ENCODE data around the gene COL2A1.

Gene COL2A1

DNA sequence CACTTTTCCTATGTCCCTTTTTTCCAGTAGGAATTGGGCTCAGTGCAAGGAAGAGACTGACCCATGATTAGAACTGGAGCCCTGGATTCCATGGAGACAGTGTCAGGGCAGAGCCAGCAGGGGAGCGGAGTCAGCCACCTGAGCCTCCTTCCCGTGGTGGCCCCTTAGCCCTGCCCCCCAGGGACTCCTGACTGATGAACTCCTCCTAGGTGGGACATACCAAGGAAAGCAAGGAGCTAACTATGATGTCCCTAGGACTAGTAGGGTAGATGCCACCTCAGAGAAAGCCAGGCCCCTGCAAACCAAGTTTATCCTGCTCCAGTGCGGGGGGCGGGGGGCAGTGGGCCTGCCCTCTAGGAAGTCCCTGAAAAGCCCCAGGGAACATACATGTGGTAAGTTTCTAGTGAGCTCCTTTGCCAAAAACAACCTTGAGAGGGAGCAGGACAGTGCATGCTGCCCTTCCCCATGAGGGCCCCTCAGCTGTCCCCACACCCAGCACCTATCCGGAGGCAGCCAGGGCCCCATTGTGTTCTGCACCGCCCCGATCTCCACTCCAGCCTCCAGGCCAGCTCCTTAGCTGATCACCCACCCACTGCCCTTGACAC lies 6.2 kb upstream of the COL2A1 start:
- DNase-seq: no peak

DNA sequence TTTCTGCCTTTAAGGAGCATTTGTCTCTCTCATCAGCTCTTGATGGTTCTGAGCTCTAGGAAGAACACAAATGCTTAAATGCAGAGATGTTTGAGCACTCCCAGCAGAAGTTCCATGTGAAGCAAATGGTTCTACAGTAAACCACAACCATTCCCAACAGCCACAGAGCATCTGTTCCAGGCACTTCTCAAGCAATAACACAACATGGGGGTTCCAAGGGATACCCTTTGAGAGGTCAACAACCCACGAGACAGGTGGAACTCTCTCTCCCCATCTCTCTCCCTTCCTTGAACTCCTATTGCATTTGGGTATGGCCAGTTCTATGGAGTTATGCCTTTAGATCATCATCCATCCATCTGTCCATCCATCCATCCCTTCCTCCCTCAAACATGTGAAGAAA lies 5.2 kb upstream of the COL2A1 start:
- no peak for DNase-seq

DNA sequence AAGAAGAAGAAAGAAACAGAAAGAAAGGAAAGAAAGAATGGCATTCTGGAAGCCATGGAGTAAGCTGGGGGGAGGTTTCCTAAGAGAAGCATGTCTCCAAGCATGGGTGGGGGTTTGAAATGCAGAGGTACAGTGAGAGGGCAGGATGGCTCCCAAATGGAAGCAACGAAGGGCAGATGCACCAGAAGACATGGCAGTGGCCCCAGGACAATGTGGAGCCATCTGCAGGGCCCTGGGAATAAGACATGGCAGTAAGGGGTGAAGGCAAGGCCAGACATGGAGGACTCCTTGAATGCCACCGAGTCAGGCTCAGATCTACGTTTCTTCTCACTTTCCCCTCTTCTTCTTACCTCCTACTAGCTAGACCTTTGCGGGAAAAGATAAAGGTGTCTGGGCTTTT lies 4.7 kb upstream of the COL2A1 start:
- DNase-seq: no peak

DNA sequence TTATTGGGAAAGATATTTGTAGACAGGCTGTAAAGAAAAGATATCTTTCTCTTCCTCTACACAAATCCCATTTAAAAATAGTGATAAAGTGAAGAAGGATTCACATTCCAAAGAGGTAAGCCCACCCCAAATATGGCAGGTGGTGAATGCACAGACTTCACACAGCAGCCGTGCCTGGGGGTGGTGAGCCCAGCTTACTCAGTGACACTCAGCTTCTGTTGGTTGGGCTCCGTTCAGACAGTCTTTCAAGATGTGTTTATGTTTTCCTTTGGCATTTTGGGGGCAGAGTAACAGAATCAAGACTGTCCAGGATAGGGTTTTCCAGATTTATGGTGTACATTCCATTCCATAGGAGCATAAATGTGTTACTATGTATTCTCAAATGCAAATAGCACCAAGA lies 4.1 kb upstream of the COL2A1 start:
- no peak for DNase-seq

DNA sequence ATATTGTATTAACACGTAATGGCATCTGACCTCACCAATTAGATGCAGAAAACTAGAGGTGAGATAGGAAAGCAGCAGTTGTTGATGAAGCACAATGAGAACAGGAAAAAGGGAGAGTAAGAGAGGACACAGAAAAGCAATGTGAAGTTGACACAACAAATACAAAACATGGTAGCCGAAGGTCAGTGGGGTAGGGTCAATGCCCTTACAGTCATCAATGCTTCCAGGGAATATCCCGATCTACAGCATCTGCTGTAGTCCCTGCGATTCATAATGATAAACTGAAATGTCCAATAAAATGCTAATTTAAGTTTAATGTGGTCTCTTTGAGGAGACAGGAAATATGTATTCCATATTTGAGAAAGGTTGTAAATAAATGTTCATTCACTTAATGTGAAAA lies 2.9 kb upstream of the COL2A1 start:
- no peak for DNase-seq

DNA sequence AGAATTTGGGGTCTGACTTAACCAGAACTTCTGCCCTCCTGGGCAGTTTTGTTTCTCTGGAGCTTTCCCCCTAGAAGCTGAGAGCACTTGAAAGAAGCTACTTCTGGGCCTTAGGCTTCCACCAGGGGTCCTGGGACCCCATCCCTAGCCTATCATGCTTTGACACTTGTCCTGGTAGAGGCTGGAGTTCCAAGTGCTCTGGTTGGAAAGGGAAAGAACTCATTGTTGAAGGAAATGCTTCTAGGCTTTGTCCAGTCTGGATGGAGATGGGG lies 1.4 kb upstream of the COL2A1 start:
- DNase-seq: no peak

DNA sequence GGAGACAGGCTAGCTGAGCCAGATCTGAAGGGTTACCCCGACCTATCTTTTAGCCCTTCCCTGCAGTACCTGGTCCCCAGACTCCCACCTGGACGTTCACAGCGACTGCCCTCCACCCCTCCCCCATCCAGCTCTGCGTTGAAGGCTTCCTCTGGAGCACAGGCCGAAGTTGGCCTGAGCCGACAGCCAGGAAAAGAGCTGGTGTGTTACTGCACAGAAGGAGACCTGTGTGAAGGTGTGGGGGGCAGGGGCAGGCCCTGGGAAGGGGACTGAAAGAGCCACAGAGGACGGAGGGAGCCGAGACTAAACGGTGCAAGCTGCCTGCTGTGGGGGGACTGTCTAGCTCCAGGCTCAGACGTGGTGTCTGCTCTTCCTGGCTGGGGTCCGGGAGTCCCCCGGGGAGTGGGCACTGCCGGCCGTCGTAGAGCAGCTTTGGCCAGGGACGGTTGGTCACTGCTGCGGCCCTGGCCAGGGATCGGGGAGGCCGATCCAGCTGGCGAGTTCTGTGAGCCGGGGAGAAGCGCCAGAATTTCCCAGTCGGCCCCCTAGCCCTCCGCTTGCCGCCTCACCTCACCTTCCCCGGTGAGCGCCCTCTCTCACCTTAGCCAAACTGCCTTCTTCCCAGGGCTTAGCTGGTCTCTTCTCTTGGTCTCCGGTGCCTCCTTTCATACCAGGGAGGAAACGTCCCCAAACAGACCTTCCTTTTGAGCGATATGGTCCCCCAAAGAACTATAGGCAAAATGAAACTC lies 899 bp upstream of the COL2A1 start:
- no peak for DNase-seq

DNA sequence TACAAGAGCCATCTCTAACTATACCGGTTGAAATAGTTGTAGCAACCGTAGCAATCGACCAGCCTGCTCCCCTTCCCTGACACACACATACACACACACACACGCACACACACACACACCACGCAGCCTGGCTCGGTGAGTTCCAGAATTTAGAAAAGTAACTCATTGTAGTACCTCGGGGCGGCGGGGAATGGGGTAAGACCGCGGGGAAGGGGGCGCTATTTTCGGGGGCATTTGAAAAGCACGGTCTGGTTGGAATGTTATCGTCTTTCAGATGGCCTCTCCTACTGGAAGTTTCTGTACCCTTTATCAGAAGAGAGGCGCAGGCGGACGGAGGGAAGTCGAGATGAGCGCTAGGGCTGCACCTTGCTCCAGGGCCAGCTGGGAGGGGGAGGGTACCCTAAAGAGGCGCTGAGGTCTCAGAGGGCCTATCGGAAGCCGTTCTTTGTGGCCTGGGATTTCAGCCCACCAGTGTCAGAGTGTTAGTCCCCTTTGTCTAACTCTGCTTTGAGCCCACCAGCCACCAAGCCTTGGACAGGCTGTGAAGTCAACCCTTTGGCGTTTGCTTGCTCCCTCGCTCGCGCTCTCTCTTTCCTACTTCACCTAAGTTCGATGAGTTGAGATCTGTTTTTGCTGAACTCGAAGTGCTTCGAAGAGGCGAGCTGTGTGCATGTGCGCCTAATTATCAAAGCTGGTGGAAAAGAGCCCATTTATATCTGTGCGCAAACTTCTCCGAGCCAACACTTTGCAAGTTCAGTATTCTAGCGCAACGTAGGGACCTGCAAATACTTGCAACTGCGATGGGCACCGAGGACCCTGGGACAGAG lies 837 bp downstream of the COL2A1 start:
- no peak for DNase-seq

DNA sequence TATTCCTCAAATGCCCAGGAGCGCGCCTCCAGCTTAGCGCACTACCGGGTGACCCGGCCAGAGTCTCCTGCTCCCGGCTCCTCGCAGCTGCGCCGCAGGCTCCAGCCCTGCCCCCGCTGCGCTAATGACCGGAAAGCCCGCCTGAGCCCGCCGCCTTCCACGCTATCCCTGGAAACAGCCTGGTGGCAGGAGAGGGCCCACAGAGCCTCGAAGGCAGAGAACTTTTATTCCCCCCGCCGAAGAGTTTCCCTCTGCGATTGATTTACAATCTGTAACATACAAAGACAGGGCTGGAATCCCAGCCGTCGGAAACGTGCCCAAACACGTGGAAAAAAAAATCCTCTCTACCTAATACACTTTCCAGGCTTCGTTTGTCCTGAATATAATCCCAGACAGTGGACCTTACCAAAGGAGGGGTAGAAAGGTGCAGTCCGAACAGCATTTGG lies 1.5 kb downstream of the COL2A1 start:
- DNase-seq: no peak

DNA sequence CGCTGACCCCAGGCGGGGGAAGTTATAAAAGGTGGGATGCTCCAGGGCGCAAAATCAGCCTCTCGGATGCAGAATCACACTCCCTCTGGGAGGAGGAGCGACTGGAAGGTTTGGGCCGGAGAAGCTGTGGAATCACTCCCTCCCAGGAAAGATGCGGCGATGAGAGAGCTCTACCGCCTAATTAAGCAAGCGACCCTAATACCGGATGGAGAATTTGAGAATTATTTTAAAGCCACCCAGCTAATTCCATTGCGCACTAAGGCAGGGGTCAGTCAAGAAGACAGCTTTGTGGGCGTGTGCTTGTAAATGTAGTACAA lies 1.9 kb downstream of the COL2A1 start:
- DNase-seq: no peak

DNA sequence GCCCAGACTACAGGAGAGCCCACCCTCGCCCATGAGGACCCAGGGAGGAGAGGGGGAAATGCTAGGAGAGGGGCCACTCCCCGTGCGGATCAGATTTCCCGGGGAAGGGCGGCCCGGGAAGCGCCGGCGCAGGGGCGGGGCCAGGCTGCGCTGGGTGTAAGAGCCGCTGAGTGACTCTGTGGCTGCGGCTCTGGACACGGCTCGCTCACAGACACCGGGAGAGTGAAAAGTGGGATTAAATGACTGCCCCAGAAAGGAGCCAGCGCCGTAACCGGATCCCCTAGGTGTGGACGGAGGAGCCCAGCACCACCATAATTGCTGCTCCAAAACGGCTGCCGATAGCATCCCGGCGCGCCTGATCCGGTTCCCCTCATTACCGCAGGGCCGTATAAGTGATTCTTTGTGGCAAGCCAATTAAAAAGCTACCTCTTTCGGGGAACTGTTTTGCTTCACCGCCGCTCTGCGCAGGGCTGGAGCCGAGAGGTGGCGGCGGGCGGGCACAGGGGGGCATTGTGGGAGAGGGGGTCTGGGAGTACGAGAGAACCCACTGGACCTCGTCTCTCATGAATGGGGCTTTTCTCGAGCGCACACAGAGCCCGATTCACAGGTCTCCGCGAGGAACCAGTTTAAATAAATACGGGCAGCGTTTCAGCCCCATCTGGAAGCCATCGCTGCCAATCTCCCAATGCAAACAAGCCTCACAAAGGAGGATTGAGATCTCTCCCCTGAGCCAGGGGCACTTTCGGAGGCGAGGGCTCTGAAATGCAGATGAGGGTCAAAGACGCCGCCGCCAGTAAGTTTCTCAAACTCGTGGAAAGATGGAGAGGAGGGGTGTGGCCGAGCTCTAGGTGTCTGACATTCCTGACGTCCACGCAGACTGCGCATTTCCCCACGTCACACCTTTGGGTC lies 2.5 kb downstream of the COL2A1 start:
- DNase-seq: no peak

DNA sequence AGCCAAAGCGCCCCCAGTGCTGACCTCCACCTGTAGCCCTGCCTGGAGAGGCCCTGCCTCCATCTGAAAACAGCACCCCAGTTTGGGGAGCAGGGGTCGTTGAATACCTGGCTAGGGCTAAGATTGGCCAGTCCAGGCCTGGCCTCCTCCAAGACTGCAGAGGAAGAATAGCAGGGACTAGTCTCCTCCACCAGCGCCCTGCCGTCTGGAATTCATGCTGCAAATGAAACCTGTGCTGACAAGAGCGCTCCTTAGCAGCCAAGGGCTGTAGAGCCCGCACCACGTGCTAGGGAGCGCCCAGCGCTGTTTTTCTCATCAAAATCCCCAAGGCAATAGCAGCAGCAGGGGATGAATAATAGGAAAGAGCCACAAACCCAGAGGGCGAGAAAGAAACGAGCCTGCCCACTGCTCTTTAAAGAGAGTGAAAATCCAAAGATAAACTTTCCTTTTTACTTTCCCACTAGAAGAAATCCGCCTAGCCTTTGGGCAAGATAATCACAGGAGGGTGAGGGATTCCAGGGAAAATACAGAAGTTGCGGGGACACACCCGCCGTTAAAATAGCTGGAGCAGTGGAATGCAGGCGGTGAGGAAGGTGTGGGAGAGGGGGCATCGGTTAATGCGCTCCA lies 3.3 kb downstream of the COL2A1 start:
- DNase-seq: peak; percentile 10

DNA sequence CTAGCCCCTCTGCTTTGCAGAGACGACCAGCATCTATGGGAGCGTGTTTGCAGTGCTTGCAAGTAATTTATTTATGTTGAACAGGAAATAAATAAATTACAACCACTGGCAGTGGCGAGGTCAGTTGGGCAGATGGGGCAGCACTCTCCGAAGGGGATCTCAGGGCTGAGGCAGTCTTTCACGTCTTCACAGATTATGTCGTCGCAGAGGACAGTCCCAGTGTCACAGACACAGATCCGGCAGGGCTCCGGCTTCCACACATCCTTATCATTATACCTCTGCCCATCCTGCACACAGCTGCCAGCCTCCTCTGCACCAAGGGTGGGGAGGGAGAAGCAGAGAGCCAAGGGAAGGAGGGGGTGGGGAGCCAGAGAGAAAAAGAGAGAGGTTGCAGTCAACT lies 4.5 kb downstream of the COL2A1 start:
- DNase-seq: no peak

DNA sequence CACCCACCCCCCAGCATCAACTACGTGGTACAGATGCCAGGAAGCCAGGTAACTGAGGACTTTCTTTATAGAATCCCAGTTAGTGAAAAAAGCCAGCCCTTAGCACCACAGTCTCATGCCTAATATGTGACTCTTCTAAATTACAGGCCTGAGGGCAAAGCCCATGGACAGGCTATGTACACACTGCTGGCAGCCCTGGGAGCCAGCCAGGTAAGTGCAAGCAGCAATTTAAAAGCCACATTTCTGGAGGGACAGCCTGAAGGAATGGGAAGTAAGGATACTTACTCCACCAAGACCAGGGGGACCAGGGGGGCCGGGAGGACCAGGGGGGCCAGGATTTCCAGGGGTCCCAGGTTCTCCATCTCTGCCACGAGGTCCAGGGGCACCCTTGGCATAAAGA lies 7.0 kb downstream of the COL2A1 start:
- no peak for DNase-seq

DNA sequence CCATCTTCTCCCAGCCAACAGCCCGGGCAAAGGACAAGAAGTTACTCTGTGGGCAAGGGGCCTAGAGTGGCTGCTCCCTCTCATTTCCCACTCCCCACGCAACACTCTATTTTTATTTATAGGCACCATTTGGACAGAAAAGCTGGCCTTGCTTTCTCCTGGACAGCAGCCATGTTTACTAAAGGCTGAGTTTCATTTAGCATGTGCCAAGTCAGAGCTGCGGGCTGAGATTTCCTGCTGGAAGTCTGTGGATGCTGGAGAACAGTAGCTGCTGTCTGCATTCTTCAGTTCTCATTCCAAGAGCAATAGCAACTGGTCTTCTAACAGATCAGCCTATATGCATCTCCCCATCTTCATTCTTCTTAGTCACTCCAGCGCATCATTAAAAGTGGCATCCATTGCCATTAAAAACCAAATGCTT lies 8.3 kb downstream of the COL2A1 start:
- DNase-seq: no peak

DNA sequence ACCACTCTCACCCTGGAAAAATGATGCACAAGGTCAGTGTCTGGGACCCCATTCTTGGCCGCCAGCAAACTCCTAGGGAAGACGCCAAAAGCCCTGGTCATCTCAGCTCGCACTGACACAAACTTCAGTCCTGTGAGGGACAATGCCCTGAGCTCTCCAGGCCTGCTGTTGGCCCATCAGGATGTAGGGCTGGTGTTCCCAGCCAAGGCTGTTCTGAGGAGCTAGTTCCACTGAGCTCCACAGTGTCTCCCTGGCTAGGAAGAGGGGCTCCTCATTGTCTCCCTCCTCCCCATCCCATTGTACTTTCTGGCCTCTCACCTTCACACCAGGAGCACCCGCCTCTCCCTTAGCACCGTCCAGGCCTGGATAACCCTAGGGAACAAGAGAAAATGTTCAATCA lies 10.8 kb downstream of the COL2A1 start:
- DNase-seq: no peak

DNA sequence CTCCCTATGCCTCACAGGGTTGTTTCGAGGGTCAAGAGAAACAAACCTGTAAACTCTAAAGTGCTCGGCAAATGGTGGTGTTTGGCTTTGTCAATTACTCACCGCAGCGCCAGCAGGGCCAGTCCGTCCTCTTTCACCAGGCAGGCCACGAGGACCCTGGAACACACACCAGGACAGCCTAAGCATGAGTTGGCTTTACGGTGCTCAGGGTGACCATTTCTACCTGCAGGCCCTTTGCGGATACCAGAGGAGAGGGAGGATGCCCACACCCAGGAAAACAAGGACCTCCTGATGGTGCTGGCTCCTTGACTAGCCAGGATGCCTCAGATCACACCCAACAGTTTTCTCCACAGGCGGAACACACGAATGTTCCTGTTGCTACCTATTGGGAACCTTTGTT lies 11.5 kb downstream of the COL2A1 start:
- no peak for DNase-seq

DNA sequence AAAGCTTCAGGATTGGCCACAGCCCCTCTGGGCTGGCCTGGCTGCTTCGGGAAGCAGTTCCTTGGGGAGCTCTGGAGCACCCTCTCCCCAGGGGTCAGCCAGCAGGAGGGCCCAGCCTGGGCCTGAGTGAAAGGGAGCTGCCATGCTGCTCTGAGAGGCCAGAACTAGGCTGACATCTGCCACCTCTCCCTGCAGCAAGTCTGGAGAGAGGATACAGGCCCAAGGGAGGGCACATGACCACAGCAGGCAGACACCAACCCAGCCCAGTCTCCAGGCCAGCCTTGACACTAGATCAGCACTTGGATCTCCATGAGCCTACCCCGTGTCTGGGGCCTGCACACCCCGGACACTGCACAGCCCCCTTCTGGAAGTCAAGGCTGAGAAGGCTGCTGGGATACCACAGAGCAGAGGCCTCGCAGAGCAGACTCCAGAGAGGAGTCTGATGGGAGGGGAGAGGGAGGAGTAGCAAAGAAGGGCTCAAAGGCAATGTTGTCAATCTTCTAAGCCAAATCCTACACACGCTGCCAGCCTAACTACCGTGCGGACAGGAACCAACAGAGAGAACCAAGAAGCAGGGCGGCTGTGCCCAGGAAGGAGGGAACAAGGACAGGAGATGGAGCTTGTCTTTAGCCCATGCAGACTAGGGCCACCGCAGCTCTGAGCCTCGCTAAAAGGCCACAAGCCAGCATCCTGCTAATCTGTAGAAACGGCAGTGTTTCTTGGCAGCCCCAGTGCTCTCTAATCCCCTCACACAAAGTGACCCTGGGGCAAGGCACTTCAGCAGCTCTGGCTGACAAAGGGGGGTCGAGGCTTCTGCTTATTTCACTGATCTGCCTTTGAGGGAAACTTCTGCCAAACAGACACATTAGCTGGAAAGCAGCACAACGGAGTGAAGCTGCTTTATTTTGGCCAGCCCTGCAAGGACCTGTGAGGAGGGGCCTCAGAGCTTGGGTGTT lies 12.9 kb downstream of the COL2A1 start:
- DNase-seq: no peak

DNA sequence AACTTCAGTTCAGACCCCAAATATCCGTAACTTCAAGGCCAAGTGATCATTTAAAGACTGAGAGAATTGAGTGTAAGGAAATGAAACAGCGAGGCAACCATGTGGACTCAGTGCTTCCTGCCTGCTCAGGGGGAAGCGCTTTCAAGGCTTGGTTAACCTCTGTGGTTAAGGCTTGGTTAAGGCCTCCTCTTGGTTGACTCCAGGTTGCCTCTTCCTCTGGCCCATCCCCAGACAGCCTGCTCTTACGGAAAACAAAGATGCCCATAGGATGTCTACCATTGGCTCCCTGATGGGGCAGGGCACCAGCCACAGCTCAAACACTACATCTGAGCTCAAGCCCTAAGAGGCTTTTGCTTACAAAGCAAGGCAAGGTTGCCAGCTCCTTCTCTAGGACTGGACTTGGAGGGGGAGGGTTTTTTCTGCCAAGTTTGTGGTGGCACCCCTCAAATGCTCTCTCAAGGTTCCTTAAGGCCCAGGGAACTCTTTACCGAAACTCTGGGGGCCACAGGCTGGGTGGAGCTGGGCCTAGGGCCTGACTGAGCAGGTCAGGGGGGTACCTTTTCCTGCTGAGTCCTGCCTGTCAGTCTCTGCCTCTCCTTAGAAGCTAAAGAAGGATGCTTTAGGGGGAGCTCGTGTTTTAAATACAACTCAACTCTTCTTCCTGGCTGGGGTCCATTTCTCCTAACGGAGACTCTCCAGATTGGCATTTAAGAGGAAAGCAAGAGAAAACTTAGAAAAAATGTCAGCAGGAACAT lies 13.7 kb downstream of the COL2A1 start:
- DNase-seq: no peak

DNA sequence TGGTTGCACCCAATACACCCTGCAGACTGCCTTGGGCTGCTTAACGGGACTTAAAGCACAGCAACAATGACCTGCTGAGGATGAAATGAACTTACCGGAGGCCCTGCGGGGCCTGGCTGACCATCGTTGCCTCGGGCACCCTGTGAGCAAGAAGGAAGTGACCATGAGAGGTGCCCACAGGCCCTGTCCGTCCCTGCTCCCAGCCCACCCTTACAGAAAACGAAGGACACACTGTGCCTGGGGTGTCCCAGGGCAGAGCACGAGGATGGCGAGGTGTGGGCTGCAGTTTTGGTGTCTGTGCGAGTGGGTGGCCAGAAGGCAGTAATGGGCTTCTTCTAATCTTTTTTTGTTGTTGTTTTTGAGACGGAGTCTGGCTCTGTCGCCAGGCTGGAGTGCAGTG lies 14.6 kb downstream of the COL2A1 start:
- no peak for DNase-seq

DNA sequence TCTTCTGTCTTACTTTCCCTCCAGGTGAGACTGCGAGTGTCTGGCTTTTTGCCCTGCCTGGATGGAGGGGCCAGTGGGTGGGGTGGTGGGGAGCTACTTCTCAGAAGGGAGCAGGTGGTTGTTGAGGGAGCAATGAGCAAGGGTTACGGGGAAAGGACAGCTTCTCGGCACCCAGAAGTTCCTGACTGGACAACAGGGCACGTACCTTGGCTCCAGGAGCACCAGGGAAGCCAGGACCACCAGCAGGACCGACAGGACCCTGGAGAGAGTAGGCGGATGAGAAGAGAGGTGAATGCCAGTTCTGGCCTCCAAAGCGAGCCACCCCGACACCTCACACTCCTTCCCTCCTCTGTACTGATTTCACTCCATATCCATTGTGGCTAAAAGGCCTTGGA lies 15.3 kb downstream of the COL2A1 start:
- no peak for DNase-seq

Measured in NCI-H345 (cell line).